ENCODE measurements around the gene CDHR1.
A peak's percentile ranks its signal among the peaks of the same experiment; 100 is the strongest.

Gene CDHR1

DNA sequence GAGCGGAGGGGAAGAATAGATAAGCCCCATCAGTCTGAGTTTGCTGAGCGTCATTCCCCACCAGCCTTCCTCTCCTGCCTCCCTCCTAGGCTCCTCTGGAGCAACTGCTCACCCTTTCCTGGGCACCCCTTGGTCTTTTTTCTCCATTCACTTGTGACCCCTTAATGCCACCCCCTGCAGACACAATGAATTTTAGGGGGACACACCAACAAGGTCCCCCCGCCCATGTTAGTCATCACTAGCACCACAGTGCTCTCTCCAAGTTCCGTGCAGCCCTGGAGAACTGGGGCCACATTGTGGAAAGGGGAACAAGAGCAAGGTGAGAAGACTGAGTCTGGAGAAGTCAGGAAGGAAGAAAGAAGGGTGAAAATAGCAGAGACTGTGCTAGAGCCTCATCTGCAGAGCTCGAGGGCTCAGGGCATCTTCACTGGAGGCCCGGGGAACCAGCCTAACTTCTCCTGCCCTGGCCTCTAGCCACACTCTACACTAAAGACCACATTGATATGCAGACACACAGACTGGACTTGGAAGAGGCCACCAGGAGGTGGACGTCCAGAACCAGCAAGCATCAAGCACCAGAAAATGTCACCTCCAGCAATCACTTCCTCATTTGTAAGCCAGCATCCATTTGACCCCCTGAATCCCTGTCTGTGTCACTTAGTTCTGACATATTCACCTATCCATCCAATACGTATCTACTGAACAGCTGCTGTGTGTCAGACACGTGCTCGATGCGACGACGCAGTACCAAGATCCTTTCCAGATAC, 68.0 kb downstream of the CDHR1 start:
- no peak for DNase-seq (ENCODE audit: low read depth in 2 of 2)

GRCh38 chr10:84263716-84264115, 69.4 kb downstream of the CDHR1 start:
- DNase-seq (ENCODE audit: low read depth in 2 of 2) = no peak

DNA sequence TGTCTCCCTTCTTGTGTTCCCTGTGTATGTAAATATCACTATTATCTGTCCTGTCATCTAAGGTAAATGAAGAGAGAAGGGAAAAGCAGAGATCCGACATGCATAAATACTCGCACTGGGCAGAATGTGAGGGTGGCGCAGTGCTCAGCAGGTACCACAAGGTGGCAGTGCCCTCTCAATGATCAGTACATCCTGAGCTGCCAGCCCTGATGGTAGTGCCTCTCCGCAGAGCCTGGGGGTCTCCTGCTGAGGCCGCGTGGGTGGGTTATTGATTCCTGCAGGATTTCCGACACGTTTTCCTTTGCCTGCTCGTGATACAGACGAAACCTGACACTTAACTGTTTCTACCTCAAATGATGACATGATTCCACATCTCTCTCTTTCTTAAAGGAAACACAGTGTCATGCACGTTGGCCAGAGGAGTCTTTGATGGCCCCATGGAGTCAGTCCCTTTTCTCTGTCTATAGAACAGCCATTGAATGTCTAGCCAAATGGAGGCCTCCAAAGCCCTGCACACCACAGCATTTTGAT, 70.3 kb downstream of the CDHR1 start:
- DNase-seq (ENCODE audit: low read depth in 2 of 2) = peak; percentile 59 to 60

- DNase-seq (ENCODE audit: low read depth in 2 of 2) = no peak
Measured at GRCh38 chr10:84265418-84265817, 71.1 kb downstream of the CDHR1 start.

GRCh38 chr10:84267503-84268126, 73.3 kb downstream of the CDHR1 start:
- DNase-seq (ENCODE audit: low read depth in 2 of 2) = peak; percentile 43 to 61

- no peak for DNase-seq (ENCODE audit: low read depth in 2 of 2)
Measured at GRCh38 chr10:84269162-84269561, 74.8 kb downstream of the CDHR1 start.

All from stimulated activated CD4-positive, alpha-beta T cell treated with anti-CD3 and anti-CD28 coated beads, Interleukin-1b, Interleukin-23, amount 100 ng/mL, for 4 hours (primary cell).